Activated CD8-positive, alpha-beta memory T cell treated with anti-CD3 and anti-CD28 coated beads for 4 hours (primary cell): ENCODE data around the gene ACSL6.

Experiments
- DNase-seq, 2 donors: peaks; one replicate each; pipeline ENCODE4 v3.0.0-alpha.2; 2020; ENCODE audit warnings: low read depth in 2 of 2

The ACSL6 gene

GRCh38 chr5:132011622-132012343 is at the start of gene ACSL6:
TSS of gene ACSL6 (minus strand) at chr5:132011658. CDS start at chr5:132011553, 105 bp downstream.
- no peak for DNase-seq

GRCh38 chr5:132060501-132061161 is 49.2 kb upstream of the ACSL6 start, which contains the start of gene IL3:
TSS of gene IL3 (plus strand) at chr5:132060655. CDS start at chr5:132060707, 52 bp downstream.
- DNase-seq = no peak

- DNase-seq = no peak
These were observed 48.4 kb upstream of the ACSL6 start for GRCh38 chr5:132059696-132060500.

- DNase-seq = no peak
These were observed 47.7 kb upstream of the ACSL6 start for GRCh38 chr5:132059043-132059695.

GRCh38 chr5:132058646-132059042 is 47.2 kb upstream of the ACSL6 start:
- no peak for DNase-seq

GRCh38 chr5:132057498-132058255 is 46.2 kb upstream of the ACSL6 start:
- no peak for DNase-seq

GRCh38 chr5:132056610-132057497 is 45.4 kb upstream of the ACSL6 start:
- no peak for DNase-seq

- peak in 1 of 2 donors; percentile 58 for DNase-seq
These were observed 44.6 kb upstream of the ACSL6 start for GRCh38 chr5:132055808-132056609.

- no peak for DNase-seq
These were observed 44.0 kb upstream of the ACSL6 start for GRCh38 chr5:132055441-132055807.

- DNase-seq = no peak
These were observed 43.4 kb upstream of the ACSL6 start for GRCh38 chr5:132054697-132055440.

- no peak for DNase-seq
These were observed 42.7 kb upstream of the ACSL6 start for GRCh38 chr5:132054031-132054696.

GRCh38 chr5:132053483-132053882 is 42.0 kb upstream of the ACSL6 start:
- no peak for DNase-seq

- DNase-seq = no peak
These were observed 41.1 kb upstream of the ACSL6 start for GRCh38 chr5:132052520-132052919.

- DNase-seq = no peak
These were observed 39.4 kb upstream of the ACSL6 start for GRCh38 chr5:132050661-132051552.

- DNase-seq = no peak
These were observed 38.7 kb upstream of the ACSL6 start for GRCh38 chr5:132050136-132050535.

- DNase-seq = no peak
These were observed 38.1 kb upstream of the ACSL6 start for GRCh38 chr5:132049559-132049958.

- no peak for DNase-seq
These were observed 37.6 kb upstream of the ACSL6 start for GRCh38 chr5:132049093-132049492.
